WI38 (cell line): ENCODE measurements around the gene SLC47A2.
"Not testable (repeated sequence)": the region's sequence is repeated elsewhere in the genome, so short reads cannot be mapped to it uniquely, and the experiment has no call there.

Source experiments
- H3K4me3 ChIP-seq: 2 replicates; pipeline ENCODE4 v1.5.1; 2011; ENCODE audit warnings: low read depth, mild to moderate bottlenecking, control low read depth, low read length
- TF ChIP-seq, protein P1 (sequence below): IDR thresholded peaks from 2 replicates; pipeline ENCODE4 v1.5.1; 2012; ENCODE audit warnings: low read depth, mild to moderate bottlenecking, control low read depth, low read length

The SLC47A2 gene

DNA sequence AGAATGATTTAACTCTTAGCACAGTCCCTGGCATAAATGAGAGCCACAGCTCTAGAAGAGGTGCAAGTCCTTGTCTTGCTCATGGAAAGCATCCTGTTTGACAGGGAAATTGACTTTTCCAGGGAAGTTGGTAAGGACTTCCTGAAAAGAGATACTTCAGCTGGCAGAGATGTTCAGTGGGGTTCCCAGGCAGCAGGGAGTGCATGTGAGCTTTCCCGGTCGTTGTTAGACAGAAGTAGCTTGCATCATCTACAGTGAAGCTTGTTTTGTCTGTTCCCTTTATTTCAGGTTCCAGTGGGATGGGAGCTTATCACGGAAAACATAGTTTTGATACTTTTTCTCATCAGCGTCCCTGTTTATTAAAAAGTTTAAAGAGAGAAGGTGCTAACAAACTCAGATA is 45.0 kb downstream of the SLC47A2 start:
- TF ChIP-seq, protein P1, sequence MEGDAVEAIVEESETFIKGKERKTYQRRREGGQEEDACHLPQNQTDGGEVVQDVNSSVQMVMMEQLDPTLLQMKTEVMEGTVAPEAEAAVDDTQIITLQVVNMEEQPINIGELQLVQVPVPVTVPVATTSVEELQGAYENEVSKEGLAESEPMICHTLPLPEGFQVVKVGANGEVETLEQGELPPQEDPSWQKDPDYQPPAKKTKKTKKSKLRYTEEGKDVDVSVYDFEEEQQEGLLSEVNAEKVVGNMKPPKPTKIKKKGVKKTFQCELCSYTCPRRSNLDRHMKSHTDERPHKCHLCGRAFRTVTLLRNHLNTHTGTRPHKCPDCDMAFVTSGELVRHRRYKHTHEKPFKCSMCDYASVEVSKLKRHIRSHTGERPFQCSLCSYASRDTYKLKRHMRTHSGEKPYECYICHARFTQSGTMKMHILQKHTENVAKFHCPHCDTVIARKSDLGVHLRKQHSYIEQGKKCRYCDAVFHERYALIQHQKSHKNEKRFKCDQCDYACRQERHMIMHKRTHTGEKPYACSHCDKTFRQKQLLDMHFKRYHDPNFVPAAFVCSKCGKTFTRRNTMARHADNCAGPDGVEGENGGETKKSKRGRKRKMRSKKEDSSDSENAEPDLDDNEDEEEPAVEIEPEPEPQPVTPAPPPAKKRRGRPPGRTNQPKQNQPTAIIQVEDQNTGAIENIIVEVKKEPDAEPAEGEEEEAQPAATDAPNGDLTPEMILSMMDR: no peak
- H3K4me3 ChIP-seq: no peak overlapping the region

DNA sequence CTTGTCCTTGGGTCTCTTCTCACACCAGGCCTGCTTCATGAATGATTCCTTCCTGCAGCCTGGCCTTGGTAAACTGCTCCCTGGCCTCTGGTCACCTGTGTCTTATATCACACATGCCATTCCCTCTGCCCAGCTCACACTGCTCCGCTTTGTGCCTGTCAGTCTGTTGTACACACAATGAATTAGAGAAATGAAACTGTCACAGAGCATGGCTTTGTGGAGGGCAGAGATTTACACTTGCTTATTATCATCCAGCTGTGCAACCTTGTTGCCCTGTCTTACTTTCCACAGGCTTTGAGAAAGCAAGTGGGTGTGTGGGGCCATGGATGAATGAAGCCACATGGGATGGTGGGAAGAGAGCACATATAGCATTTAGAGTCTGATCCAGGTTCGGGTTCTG is 45.5 kb downstream of the SLC47A2 start:
- no peak overlapping the region for H3K4me3 ChIP-seq
- TF ChIP-seq, protein P1: no peak

GRCh38 chr17:19669680-19670079 is 46.7 kb downstream of the SLC47A2 start:
- H3K4me3 ChIP-seq: not testable (repeated sequence)

DNA sequence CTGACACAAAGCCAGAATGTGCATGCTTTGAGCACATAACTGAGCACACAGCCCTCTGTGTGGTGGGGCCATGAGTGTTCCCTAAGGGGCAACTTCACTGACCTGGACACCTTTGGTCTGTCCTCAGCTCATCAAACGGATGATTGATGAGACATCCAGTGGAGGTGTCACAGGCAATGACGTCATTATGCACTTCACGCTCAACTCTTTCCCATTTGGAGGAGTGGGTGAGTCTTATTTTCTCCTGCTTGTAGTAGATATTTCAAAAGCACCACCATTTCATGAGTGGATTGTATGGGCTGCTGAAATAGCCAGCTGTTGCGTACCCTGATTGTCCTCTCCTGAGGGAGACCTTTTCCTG is 51.6 kb downstream of the SLC47A2 start:
- TF ChIP-seq, protein P1: no peak

GRCh38 chr17:19664136-19664820 is 52.1 kb downstream of the SLC47A2 start:
- no peak overlapping the region for H3K4me3 ChIP-seq
- TF ChIP-seq, protein P1: no peak

More for the DNA sequence above, 51.6 kb downstream of the SLC47A2 start:
- no peak overlapping the region for H3K4me3 ChIP-seq

- TF ChIP-seq, protein P1: no peak
- no peak overlapping the region for H3K4me3 ChIP-seq
Measured at GRCh38 chr17:19663097-19663496, 53.3 kb downstream of the SLC47A2 start.

GRCh38 chr17:19661121-19661520 is 55.3 kb downstream of the SLC47A2 start:
- no peak overlapping the region for H3K4me3 ChIP-seq
- TF ChIP-seq, protein P1: no peak
